Heart right ventricle (tissue), 16 donors: ENCODE data around the gene PALM2AKAP2. TPM values are rescaled to one million over a fixed set of nuclear protein-coding genes. Genes with fewer than 3 reads are reported as not detected.

Source experiments
- ATAC-seq, 8 donors: fragments of 200-7000 bp; cut with Tn5 transposase; one replicate each; pipeline ENCODE4 v1.9.1; 2020; ENCODE audit warnings: mild to moderate bottlenecking in 8 of 8, moderate library complexity in 8 of 8, moderate number of reproducible peaks in 1 of 8
- DNase-seq, 2 donors: peaks; one replicate each; pipeline ENCODE4 v3.0.0-alpha.2; 2020
- H3K27ac ChIP-seq, 10 donors: fragments of 200-600 bp; sonication (generic) in 2 of 10; one replicate each; pipeline versions ENCODE4 v1.5.0 to v1.8.0; 2020 to 2022; ENCODE audit warnings: mild to moderate bottlenecking in 3 of 10
- H3K27me3 ChIP-seq, 7 donors: fragments of 200-600 bp; one replicate each; pipeline ENCODE4 v1.8.0; 2021 to 2022; ENCODE audit warnings: mild to moderate bottlenecking in 2 of 7
- H3K36me3 ChIP-seq, 9 donors: fragments of 200-600 bp; sonication (generic) in 1 of 9; one replicate each; pipeline versions ENCODE4 v1.5.0 to v1.8.0; 2020 to 2022; ENCODE audit warnings: mild to moderate bottlenecking in 2 of 9
- H3K4me1 ChIP-seq, 9 donors: fragments of 200-600 bp; sonication (generic) in 1 of 9; one replicate each; pipeline versions ENCODE4 v1.5.0 to v1.8.0; 2020 to 2022; ENCODE audit warnings: mild to moderate bottlenecking in 4 of 9
- H3K4me3 ChIP-seq, 10 donors: fragments of 200-600 bp; sonication (generic) in 2 of 10; one replicate each; pipeline versions ENCODE4 v1.5.0 to v1.8.0; 2020 to 2022; ENCODE audit warnings: mild to moderate bottlenecking in 7 of 10, moderate library complexity in 2 of 10
- H3K9me3 ChIP-seq, 11 donors: fragments of 200-600 bp in 10 of 11; sonication (generic) in 2 of 11; one replicate each; pipeline versions ENCODE4 v1.5.0 to v1.8.0; 2013 to 2022; ENCODE audit warnings: mild to moderate bottlenecking in 2 of 11, control low read depth in 1 of 11, moderate library complexity in 1 of 11
- WGBS, 2 donors: extraction: QIAGEN DNeasy Blood & Tissue Kit; methylation state at CpG; one replicate each; pipeline ENCODE4 v1.1.7; 2013; ENCODE audit warnings: inconsistent platforms in 1 of 2; 5-methylcytosine and 5-hydroxymethylcytosine counted together
- intact Hi-C, 10 donors: fragments of 100-400 bp; cut with DNase I; formaldehyde crosslinking; loops; one replicate each; pipeline versions ENCODE4 v1.11.1 to v1.14.2; 2022
- polyA plus RNA-seq, 2 donors: library from polyadenylated mRNA; stranded (reverse); fragments of 200-250 nt; gene quantifications; one replicate each; pipeline ENCODE4 v1.2.3, GENCODE V29; 2013
- total RNA-seq, 10 donors: library from RNA; stranded (reverse); fragmentation: NEBNext Ultra II Directional in 3 of 10; extraction: Animal tissue kit (Norgen Biotek cat#: 25700) in 3 of 10; gene quantifications; one replicate each; pipeline versions ENCODE4 v1.2.1 to v1.2.4, GENCODE V29; 2021 to 2023
- TF ChIP-seq, protein P1 (sequence below), 9 donors: fragments of 200-600 bp; sonication (generic) in 2 of 9; IDR thresholded peaks; one replicate each; pipeline versions ENCODE4 v1.5.0 to v1.8.0; 2021 to 2022; ENCODE audit warnings: antibody characterized with exemption in 9 of 9, mild to moderate bottlenecking in 5 of 9, moderate library complexity in 1 of 9
- donor health status: Arrhythmogenic right ventricular cardiomyopathy.
- donor health status: ischemic (EF 13 %, LVEDD 7.1; RV severe dilation, severe dysfunction).
- donor health status: healthy with polysubstance abuse.
- donor health status: DM: no; HTN: yes; CAD: no.
- donor health status: DM: no; HTN: no; CAD: no.
- donor health status: ischemic (EF 25% LVEDD 6.9; RV normal size, moderate dysfunction).
- donor health status: ischemic (EF 25% LVEDD 5.7; RV mildly dilated, moderate dysfunction).
- donor health status: healthy.
- donor health status: DM: yes; HTN: yes; CAD: no.
- donor health status: Ischemic cardiomyopathy.
- donor health status: ischemic (EF 35%, LVEDD 5.7; RV mildly dilated, moderate dysfunction).
- donor health status: nonischemic (EF 11% LVEDD 7.7; RV severe dilation, severe dysfunction).
- donor health status: DM: yes; HTN: yes; CAD: no.
- donor health status: PGD.
- donor health status: ischemic (EF 29% LVEDD 5.4; RV normal size, mild dysfunction).
- donor health status: nonischemic (EF 23%, LVEDD 6.1; RV moderate dilation, normal function).

Gene PALM2AKAP2
- total and polyA plus RNA-seq, 12 donors = 3.1 to 111 (median 93.6) TPM

DNA sequence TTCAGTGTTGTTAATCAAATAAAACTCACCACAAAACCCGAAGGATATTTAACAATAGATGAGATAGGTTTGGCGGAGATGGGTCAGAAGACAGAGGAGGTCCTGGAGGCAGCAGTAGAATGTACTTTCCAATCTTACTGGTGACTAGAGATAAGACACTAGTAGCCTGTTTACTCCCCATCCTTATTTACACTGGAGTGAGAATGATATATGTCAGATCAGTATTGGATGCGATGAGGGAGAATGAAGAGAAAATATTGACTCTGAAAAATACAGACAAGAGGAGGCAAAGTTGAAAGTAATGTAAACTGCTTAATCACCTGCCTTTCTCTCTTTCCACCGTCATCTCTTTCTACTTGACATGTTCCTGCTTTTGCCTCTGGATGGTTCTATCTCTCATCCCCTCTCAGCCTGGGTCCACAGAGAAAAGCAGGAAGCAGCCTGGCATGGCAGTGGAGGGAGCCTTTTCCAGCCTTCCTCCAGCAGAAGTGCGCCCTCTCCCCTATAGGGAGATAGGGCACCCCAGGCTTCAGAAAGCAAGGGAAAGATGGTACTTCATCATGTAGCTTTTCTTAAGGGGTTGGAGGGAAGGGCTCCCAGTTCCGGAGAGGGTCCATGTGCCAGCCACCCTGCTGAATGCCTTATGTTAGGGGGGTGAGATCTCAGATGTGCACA is 11.1 kb downstream of the PALM2AKAP2 start:
- ATAC-seq (no peak), DNase-seq (no peak)
- TF ChIP-seq, protein P1, sequence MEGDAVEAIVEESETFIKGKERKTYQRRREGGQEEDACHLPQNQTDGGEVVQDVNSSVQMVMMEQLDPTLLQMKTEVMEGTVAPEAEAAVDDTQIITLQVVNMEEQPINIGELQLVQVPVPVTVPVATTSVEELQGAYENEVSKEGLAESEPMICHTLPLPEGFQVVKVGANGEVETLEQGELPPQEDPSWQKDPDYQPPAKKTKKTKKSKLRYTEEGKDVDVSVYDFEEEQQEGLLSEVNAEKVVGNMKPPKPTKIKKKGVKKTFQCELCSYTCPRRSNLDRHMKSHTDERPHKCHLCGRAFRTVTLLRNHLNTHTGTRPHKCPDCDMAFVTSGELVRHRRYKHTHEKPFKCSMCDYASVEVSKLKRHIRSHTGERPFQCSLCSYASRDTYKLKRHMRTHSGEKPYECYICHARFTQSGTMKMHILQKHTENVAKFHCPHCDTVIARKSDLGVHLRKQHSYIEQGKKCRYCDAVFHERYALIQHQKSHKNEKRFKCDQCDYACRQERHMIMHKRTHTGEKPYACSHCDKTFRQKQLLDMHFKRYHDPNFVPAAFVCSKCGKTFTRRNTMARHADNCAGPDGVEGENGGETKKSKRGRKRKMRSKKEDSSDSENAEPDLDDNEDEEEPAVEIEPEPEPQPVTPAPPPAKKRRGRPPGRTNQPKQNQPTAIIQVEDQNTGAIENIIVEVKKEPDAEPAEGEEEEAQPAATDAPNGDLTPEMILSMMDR (IDR thresholded peaks at IDR 0.05) = no peak
- H3K36me3 ChIP-seq = no peaks in the 10 kb centered on the region
- H3K4me1 ChIP-seq = peaks cover 3 to 82% (median 58%) of the 10 kb centered on the region in 9 donors
- no peaks in the 10 kb centered on the region for H3K27me3 ChIP-seq
- no peaks in the 10 kb centered on the region for H3K9me3 ChIP-seq
- peak overlapping the region in 1 of 10 donors; percentile 18 for H3K27ac ChIP-seq
- H3K4me3 ChIP-seq = no peak overlapping the region
- WGBS, 2 donors = 83 to 84% methylated on average over 6 of the region's 6 CpGs
- intact Hi-C loops = no loop called here

DNA sequence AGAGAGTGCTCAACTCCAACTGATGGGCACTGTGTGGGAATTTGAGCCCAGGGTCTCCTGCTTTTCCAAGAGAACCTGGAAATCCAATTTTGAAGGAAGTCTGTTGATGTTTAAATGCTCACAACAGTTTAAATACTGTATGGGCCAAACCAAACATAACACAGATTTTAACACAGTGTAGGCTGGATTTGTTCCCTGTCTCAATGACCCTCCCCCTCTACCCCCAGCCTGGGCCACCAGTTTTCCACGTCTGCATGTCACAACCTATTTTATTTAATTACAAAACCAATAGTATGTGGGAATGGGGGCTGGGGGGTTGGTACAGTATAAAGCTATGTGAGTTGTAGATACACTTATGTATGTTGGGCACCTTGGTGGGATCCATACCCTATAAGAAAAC is 11.7 kb downstream of the PALM2AKAP2 start:
- Histone ChIP-seq H3K4me3 (no peak overlapping the region), H3K27ac (peak overlapping the region in 1 of 10 donors; percentile 18), H3K9me3 (no peaks in the 10 kb centered on the region), H3K27me3 (no peaks in the 10 kb centered on the region), H3K4me1 (peaks cover 3 to 86% (median 60%) of the 10 kb centered on the region in 9 donors), H3K36me3 (no peaks in the 10 kb centered on the region)
- ATAC-seq (no peak), DNase-seq (no peak)
- TF ChIP-seq, protein P1 (IDR thresholded peaks at IDR 0.05) = no peak
- intact Hi-C loops = no loop called here
- 64 to 65% methylated on average over 1 of the region's 1 CpG for WGBS, 2 donors

DNA sequence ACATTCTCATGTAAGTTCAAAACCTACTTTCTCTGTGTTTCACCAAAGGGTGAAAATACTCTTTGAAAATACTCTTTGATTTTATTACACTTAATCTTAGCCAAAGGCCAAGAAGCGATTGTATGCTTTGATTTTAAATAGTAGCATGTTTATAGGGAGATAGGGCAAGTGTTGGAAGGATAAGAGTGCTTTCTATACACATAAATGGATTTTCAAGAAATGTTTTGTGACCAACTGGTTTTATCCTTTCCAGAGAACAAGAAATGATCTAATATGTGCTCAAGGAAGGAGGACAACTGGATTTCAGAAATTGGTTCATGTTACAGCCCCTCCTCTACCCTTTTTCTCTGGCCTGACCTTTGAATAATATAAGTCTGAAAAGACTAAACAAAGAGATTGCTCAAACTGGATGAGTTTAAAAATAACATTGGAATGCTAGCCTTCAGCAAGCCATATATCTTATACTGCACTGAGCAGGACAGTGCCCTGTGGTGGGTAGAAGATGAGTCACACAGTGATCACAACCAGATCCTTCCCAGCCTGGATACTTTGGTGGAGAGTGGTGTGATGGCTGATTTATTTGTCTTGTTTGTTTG is 13.1 kb downstream of the PALM2AKAP2 start:
- Histone ChIP-seq H3K36me3 (no peaks in the 10 kb centered on the region), H3K4me3 (no peak overlapping the region), H3K4me1 (peaks cover 3 to 90% (median 65%) of the 10 kb centered on the region in 9 donors), H3K27ac (peak overlapping the region in 4 of 10 donors; percentile 22 to 40 (median 28)), H3K27me3 (no peaks in the 10 kb centered on the region), H3K9me3 (no peaks in the 10 kb centered on the region)
- 48 to 50% methylated on average over 1 of the region's 1 CpG for WGBS, 2 donors
- no peak for DNase-seq
- peak in 4 of 8 donors; percentile 35 to 66 (median 56) for ATAC-seq
- TF ChIP-seq, protein P1 (IDR thresholded peaks at IDR 0.05) = no peak
- intact Hi-C loops = no loop called here

DNA sequence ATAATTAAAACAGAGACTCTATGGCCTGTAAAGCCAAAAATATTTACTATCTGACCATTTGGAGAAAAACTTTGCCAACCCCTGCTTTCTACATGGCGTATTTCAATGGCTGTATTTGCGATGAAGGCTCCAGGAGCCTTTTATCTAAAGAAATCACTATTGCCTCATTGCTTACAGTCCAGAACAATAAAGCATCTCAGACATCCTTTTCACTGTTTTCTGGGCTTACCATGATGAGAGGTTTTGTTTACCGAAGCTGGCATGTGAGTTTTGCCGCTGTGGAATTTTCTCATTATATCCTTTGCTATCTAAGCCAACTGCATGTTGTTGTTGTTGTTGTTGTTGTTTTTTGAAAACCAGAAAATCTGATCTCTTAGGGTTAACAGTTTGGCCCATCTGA is 13.9 kb downstream of the PALM2AKAP2 start:
- Histone ChIP-seq H3K27ac (peak overlapping the region in 6 of 10 donors; percentile 1 to 44 (median 26)), H3K4me1 (peaks cover 3 to 86% (median 58%) of the 10 kb centered on the region in 9 donors), H3K4me3 (no peak overlapping the region), H3K27me3 (no peaks in the 10 kb centered on the region), H3K36me3 (no peaks in the 10 kb centered on the region), H3K9me3 (no peaks in the 10 kb centered on the region)
- TF ChIP-seq, protein P1 (IDR thresholded peaks at IDR 0.05) = no peak
- ATAC-seq (no peak), DNase-seq (no peak)
- intact Hi-C loops = no loop called here
- 84 to 89% methylated on average over 4 of the region's 4 CpGs for WGBS, 2 donors
